DOHH2 (cell line): ENCODE data around the gene MDN1.

ENCODE experiments used
- H3F3A ChIP-seq: fragments of 200-600 bp; sonication (generic), shearing (Covaris generic); 2 replicates; pipeline ENCODE4 v1.6.0; 2016; ENCODE audit warnings: antibody characterized with exemption, mild to moderate bottlenecking; ENCODE audit not compliant: control insufficient read depth, insufficient read depth
- H3K27ac ChIP-seq: fragments of 200-600 bp; sonication (generic); 2 replicates; pipeline ENCODE4 v1.5.1; 2014; ENCODE audit warnings: low read depth, mild to moderate bottlenecking, low read length, moderate library complexity
- H3K27me3 ChIP-seq: fragments of 200-600 bp; sonication (generic); 2 replicates; pipeline ENCODE4 v1.6.1; 2014; ENCODE audit warnings: mild to moderate bottlenecking, low read length, mixed read lengths; ENCODE audit not compliant: control insufficient read depth
- H3K36me3 ChIP-seq: fragments of 200-600 bp; sonication (generic); 2 replicates; pipeline ENCODE4 v1.6.1; 2014; ENCODE audit warnings: mild to moderate bottlenecking, low read length, moderate library complexity, mixed read lengths; ENCODE audit not compliant: control insufficient read depth
- H3K4me1 ChIP-seq: fragments of 200-600 bp; sonication (generic); 2 replicates; pipeline ENCODE4 v1.6.1; 2014; ENCODE audit warnings: mild to moderate bottlenecking, low read length, mixed read lengths; ENCODE audit not compliant: control insufficient read depth
- H3K4me2 ChIP-seq: fragments of 200-600 bp; sonication (generic); 2 replicates; pipeline ENCODE4 v1.6.0; 2014; ENCODE audit warnings: mild to moderate bottlenecking, low read length, moderate library complexity
- H3K4me3 ChIP-seq: fragments of 200-600 bp; sonication (generic); 2 replicates; pipeline ENCODE4 v1.5.1; 2014; ENCODE audit warnings: mild to moderate bottlenecking, low read length, mixed read lengths
- H3K79me2 ChIP-seq: fragments of 200-600 bp; sonication (generic); 2 replicates; pipeline ENCODE4 v1.6.1; 2014; ENCODE audit warnings: mild to moderate bottlenecking, low read length, mixed read lengths; ENCODE audit not compliant: control insufficient read depth
- H3K9me2 ChIP-seq: fragments of 200-600 bp; sonication (generic); replicated peaks from 2 replicates; pipeline ENCODE4 v1.6.1; 2014; ENCODE audit warnings: mild to moderate bottlenecking, low read length, mixed read lengths; ENCODE audit not compliant: control insufficient read depth
- H3K9me3 ChIP-seq: fragments of 200-600 bp; sonication (generic); 2 replicates; pipeline ENCODE4 v1.6.1; 2014; ENCODE audit warnings: antibody characterized with exemption, low read length, mixed read lengths; ENCODE audit not compliant: control insufficient read depth, insufficient read depth
- H4K20me1 ChIP-seq: fragments of 200-600 bp; sonication (generic); 2 replicates; pipeline ENCODE4 v1.6.0; 2014; ENCODE audit warnings: low read depth, mild to moderate bottlenecking, antibody characterized with exemption, low read length, moderate library complexity; ENCODE audit not compliant: control insufficient read depth, insufficient read depth
- EZH2phosphoT487 ChIP-seq: fragments of 200-600 bp; sonication (generic); IDR thresholded peaks from 2 replicates; pipeline ENCODE4 v1.6.1; 2017; ENCODE audit warnings: borderline replicate concordance, mild to moderate bottlenecking, antibody characterized with exemption, low read length, moderate library complexity, mixed read lengths
- TF ChIP-seq, protein P1 (sequence below): fragments of 200-600 bp; sonication (generic); IDR thresholded peaks from one replicate; pipeline ENCODE4 v1.5.1; 2014; ENCODE audit warnings: antibody characterized with exemption, mild to moderate bottlenecking, low read depth, low read length; ENCODE audit not compliant: poor library complexity, severe bottlenecking

Gene MDN1, protein sequence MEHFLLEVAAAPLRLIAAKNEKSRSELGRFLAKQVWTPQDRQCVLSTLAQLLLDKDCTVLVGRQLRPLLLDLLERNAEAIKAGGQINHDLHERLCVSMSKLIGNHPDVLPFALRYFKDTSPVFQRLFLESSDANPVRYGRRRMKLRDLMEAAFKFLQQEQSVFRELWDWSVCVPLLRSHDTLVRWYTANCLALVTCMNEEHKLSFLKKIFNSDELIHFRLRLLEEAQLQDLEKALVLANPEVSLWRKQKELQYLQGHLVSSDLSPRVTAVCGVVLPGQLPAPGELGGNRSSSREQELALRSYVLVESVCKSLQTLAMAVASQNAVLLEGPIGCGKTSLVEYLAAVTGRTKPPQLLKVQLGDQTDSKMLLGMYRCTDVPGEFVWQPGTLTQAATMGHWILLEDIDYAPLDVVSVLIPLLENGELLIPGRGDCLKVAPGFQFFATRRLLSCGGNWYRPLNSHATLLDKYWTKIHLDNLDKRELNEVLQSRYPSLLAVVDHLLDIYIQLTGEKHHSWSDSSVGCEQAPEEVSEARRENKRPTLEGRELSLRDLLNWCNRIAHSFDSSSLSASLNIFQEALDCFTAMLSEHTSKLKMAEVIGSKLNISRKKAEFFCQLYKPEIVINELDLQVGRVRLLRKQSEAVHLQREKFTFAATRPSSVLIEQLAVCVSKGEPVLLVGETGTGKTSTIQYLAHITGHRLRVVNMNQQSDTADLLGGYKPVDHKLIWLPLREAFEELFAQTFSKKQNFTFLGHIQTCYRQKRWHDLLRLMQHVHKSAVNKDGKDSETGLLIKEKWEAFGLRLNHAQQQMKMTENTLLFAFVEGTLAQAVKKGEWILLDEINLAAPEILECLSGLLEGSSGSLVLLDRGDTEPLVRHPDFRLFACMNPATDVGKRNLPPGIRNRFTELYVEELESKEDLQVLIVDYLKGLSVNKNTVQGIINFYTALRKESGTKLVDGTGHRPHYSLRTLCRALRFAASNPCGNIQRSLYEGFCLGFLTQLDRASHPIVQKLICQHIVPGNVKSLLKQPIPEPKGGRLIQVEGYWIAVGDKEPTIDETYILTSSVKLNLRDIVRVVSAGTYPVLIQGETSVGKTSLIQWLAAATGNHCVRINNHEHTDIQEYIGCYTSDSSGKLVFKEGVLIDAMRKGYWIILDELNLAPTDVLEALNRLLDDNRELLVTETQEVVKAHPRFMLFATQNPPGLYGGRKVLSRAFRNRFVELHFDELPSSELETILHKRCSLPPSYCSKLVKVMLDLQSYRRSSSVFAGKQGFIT (N-terminal part only)

DNA sequence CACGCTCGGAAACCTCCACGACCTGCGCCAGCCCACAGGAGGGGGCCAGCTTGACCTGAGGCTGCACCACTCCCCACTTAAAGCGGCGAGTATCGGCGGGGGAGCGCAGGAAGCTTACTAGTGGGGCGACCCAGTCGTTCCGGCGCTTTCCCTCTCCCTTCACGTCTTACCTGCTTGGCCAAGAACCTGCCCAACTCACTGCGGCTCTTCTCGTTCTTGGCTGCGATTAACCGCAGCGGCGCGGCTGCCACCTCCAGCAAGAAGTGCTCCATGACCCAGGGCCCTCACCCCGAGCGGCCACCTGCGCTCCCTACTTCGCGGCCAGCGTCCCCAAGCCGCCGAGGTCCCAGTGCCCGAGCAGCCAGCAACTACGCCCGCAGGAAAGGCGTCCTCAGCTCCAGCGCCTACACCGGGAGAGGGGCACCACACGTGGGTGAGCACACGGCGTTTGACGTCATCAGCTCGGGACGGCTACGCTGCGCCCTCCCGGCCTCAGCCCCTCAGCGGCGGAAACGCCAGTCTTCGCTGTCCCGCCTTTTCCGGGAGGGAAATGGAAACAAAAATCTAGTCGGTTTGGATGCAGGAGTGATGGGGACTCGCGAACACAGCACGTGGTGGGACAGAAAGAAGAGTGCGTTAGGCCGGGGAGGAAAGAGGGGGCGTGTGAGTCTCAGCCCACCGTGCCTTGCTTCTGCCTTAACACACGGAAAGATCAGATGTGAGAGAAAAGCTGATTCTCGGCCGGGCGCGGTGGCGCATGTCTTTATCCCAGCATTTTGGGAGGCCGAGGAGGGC, at the start of gene MDN1:
MDN1 (minus strand) TSS at position 459 of the 795 bp plus-strand sequence; CDS start at position 272, 187 bp downstream.
- Histone ChIP-seq H3K4me2 (peak within 1 kb of the TSS; percentile 93), H3K79me2 (peaks cover 63% of the 10 kb centered on the region), H3K9me2 (no peaks in the 10 kb centered on the region), H3K27me3 (no peaks in the 10 kb centered on the region), H4K20me1 (peaks cover 19% of the 10 kb centered on the region), H3K9me3 (no peaks in the 10 kb centered on the region), H3K4me3 (peak within 1 kb of the TSS; percentile 95), H3F3A (no peaks in the 10 kb centered on the region; the same call in 1 of the 2 replicates), H3K36me3 (peaks cover 8% of the 10 kb centered on the region), H3K4me1 (peaks cover 27% of the 10 kb centered on the region), H3K27ac (peak within 1 kb of the TSS; percentile 59)
- no peak for TF ChIP-seq EZH2phosphoT487
- TF ChIP-seq, protein P1, sequence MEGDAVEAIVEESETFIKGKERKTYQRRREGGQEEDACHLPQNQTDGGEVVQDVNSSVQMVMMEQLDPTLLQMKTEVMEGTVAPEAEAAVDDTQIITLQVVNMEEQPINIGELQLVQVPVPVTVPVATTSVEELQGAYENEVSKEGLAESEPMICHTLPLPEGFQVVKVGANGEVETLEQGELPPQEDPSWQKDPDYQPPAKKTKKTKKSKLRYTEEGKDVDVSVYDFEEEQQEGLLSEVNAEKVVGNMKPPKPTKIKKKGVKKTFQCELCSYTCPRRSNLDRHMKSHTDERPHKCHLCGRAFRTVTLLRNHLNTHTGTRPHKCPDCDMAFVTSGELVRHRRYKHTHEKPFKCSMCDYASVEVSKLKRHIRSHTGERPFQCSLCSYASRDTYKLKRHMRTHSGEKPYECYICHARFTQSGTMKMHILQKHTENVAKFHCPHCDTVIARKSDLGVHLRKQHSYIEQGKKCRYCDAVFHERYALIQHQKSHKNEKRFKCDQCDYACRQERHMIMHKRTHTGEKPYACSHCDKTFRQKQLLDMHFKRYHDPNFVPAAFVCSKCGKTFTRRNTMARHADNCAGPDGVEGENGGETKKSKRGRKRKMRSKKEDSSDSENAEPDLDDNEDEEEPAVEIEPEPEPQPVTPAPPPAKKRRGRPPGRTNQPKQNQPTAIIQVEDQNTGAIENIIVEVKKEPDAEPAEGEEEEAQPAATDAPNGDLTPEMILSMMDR = no peak

DNA sequence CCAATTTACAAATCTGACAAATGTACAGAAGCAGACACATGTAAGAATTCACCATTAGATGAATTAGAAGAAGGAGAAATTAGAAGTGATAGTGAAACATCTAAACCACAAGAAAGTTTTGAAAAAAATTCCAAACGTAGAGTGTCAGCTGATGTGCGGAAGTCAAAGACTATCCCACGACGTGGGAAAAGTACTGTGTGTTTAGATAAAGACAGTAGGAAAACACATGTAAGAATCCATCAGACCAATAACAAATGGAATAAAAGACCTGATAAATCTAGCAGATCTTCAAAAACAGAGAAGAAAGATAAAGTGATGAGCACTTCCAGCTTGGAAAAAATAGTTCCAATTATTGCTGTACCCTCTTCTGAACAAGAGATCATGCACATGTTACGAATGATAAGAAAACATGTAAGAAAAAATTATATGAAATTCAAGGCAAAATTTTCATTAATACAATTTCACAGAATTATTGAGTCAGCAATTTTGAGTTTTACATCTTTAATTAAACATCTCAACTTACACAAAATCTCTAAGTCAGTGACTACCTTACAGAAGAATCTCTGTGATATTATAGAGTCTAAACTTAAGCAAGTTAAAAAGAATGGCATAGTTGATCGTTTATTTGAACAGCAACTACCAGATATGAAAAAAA, 46.6 kb upstream of the MDN1 start:
- no peak for TF ChIP-seq EZH2phosphoT487
- TF ChIP-seq, protein P1 = no peak
- Histone ChIP-seq H3K27me3 (no peaks in the 10 kb centered on the region), H3K4me1 (peaks cover 3% of the 10 kb centered on the region), H3K4me2 (no peak overlapping the region), H4K20me1 (peaks cover 6% of the 10 kb centered on the region; the same call in 1 of the 2 replicates), H3K9me3 (no peaks in the 10 kb centered on the region), H3F3A (no peaks in the 10 kb centered on the region), H3K27ac (no peak overlapping the region), H3K79me2 (no peaks in the 10 kb centered on the region), H3K4me3 (no peak overlapping the region), H3K9me2 (no peaks in the 10 kb centered on the region), H3K36me3 (peaks cover 89% of the 10 kb centered on the region)

DNA sequence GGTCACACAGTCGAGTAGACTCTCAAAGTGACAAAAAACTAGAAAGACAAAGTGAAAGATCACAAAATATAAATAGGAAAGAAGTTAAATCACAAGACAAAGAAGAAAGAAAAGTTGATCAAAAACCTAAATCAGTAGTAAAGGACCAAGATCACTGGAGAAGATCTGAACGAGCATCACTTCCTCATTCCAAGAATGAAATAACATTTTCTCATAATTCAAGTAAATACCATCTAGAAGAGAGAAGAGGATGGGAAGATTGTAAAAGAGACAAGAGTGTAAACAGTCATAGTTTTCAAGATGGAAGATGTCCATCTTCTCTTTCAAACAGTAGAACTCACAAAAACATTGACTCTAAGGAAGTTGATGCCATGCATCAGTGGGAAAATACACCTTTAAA, 43.1 kb upstream of the MDN1 start:
- TF ChIP-seq, protein P1 = no peak
- no peak for TF ChIP-seq EZH2phosphoT487
- peaks cover 82% of the 10 kb centered on the region for H3K36me3 ChIP-seq
- H3K4me3 ChIP-seq = no peak overlapping the region
- no peak overlapping the region for H3K4me2 ChIP-seq
- peaks cover 6% of the 10 kb centered on the region; the same call in 1 of the 2 replicates for H4K20me1 ChIP-seq
- no peaks in the 10 kb centered on the region for H3F3A ChIP-seq
- H3K9me3 ChIP-seq = no peaks in the 10 kb centered on the region
- no peaks in the 10 kb centered on the region for H3K9me2 ChIP-seq
- peaks cover 3% of the 10 kb centered on the region for H3K4me1 ChIP-seq
- no peak overlapping the region for H3K27ac ChIP-seq
- H3K79me2 ChIP-seq = no peaks in the 10 kb centered on the region
- H3K27me3 ChIP-seq = no peaks in the 10 kb centered on the region
